ENCODE measurements around the gene MCFD2. TPM values are rescaled to one million over a fixed set of nuclear protein-coding genes. Genes with fewer than 3 reads are reported as not detected.

MCFD2 gene
- total RNA-seq, 4 donors from 2014 or later = 21.5 to 60.4 (median 49.2) TPM

GRCh38 chr2:46856336-46856735 lies 59.3 kb downstream of the MCFD2 start:
- Histone ChIP-seq H3K4me1 (peaks cover 0 to 16% (median 0%) of the 10 kb centered on the region in 4 donors), H3K27ac (peak overlapping the region in 2 of 4 donors; percentile 52 to 80), H3K4me3 (no peak overlapping the region), H3K27me3 (no peaks in the 10 kb centered on the region), H3K9me3 (no peaks in the 10 kb centered on the region), H3K36me3 (no peaks in the 10 kb centered on the region)
- TF ChIP-seq, protein P1, sequence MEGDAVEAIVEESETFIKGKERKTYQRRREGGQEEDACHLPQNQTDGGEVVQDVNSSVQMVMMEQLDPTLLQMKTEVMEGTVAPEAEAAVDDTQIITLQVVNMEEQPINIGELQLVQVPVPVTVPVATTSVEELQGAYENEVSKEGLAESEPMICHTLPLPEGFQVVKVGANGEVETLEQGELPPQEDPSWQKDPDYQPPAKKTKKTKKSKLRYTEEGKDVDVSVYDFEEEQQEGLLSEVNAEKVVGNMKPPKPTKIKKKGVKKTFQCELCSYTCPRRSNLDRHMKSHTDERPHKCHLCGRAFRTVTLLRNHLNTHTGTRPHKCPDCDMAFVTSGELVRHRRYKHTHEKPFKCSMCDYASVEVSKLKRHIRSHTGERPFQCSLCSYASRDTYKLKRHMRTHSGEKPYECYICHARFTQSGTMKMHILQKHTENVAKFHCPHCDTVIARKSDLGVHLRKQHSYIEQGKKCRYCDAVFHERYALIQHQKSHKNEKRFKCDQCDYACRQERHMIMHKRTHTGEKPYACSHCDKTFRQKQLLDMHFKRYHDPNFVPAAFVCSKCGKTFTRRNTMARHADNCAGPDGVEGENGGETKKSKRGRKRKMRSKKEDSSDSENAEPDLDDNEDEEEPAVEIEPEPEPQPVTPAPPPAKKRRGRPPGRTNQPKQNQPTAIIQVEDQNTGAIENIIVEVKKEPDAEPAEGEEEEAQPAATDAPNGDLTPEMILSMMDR (IDR thresholded peaks at IDR 0.05) = no peak
- no peak for TF ChIP-seq POLR2A (IDR thresholded peaks at IDR 0.05)
- DNase-seq = no peak

DNA sequence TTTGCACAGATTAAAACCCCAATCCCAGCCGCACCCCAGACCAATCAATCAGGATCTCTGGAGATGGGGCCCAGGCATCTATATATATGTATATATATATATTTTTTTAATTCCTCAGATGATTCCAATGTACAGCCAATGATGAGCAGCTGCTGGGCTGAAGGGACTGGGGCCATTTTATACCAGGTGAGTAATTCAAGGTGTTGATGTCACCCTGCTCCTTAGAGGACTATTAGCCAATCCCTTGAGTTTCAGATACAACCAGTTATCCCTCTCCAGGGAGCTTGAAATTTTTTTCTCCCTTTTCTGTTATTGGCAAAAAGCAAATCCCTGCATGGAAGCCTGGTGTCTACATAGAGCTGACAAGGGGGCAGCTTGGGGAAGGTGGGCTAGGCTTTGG lies 59.8 kb downstream of the MCFD2 start:
- Histone ChIP-seq H3K4me3 (no peak overlapping the region), H3K4me1 (peaks cover 0 to 18% (median 0%) of the 10 kb centered on the region in 4 donors), H3K36me3 (no peaks in the 10 kb centered on the region), H3K9me3 (no peaks in the 10 kb centered on the region), H3K27me3 (no peaks in the 10 kb centered on the region), H3K27ac (peak overlapping the region in 2 of 4 donors; percentile 52 to 80)
- no peak for DNase-seq
- no peak for TF ChIP-seq POLR2A (IDR thresholded peaks at IDR 0.05)
- TF ChIP-seq, protein P1 (IDR thresholded peaks at IDR 0.05) = no peak

- no peak overlapping the region for H3K4me3 ChIP-seq
- H3K9me3 ChIP-seq = no peaks in the 10 kb centered on the region
- no peak for TF ChIP-seq POLR2A (IDR thresholded peaks at IDR 0.05)
- TF ChIP-seq, protein P1 (IDR thresholded peaks at IDR 0.05) = no peak
- H3K27me3 ChIP-seq = no peaks in the 10 kb centered on the region
- H3K4me1 ChIP-seq = peaks cover 0 to 34% (median 8%) of the 10 kb centered on the region in 4 donors
- peak overlapping the region in 3 of 4 donors; percentile 44 to 80 (median 46) for H3K27ac ChIP-seq
- DNase-seq = no peak
- no peaks in the 10 kb centered on the region for H3K36me3 ChIP-seq
Observed at GRCh38 chr2:46854260-46854659, 61.3 kb downstream of the MCFD2 start.

DNA sequence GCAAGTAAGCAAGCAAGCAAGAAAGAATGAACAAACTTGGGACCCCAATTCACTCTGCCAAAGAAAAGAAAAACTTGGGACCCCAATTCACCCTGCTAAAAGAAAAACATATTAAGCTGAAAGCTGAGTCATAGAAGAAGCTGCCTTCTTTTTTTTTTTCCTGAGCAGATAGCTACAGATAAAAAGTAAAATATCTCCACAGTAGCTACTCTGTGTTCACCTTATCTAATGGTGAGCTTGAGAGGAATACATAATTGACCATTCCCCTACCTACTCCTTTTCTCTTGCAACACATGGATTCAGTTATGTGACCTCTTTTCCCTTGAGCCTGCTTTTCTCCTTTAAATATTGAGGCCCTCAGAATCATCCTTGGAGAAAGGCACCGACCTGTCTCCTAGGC lies 63.0 kb downstream of the MCFD2 start:
- no peak for DNase-seq
- H3K27ac ChIP-seq = no peak overlapping the region
- H3K36me3 ChIP-seq = no peaks in the 10 kb centered on the region
- no peak overlapping the region for H3K4me3 ChIP-seq
- no peaks in the 10 kb centered on the region for H3K27me3 ChIP-seq
- H3K4me1 ChIP-seq = peaks cover 0 to 40% (median 23%) of the 10 kb centered on the region in 4 donors
- no peak for TF ChIP-seq POLR2A (IDR thresholded peaks at IDR 0.05)
- TF ChIP-seq, protein P1 (IDR thresholded peaks at IDR 0.05) = no peak
- no peaks in the 10 kb centered on the region for H3K9me3 ChIP-seq

DNA sequence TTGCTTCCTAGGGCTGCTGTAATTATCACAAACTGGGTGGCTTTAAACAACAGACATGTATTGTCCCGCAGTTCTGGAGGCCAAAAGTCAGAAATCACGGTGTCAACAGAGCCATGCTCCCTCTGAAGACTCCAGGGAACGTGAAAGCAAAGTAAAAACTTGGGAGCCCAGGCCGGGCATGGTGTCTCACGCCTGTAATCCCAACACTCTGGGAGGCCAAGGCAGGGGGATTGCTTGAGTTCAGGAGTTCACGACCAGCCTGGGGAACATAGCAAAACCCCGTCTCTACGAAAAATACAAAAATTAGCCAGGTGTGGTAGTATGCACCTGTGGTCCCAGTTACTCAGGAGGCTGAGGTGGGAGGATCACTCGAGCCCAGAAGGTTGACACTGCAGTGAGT lies 63.5 kb downstream of the MCFD2 start:
- TF ChIP-seq POLR2A (IDR thresholded peaks at IDR 0.05) = no peak
- TF ChIP-seq, protein P1 (IDR thresholded peaks at IDR 0.05) = no peak
- no peak overlapping the region for H3K27ac ChIP-seq

More for the DNA sequence above, 63.5 kb downstream of the MCFD2 start:
- Histone ChIP-seq H3K4me1 (peaks cover 0 to 44% (median 25%) of the 10 kb centered on the region in 4 donors), H3K36me3 (no peaks in the 10 kb centered on the region), H3K9me3 (no peaks in the 10 kb centered on the region), H3K4me3 (no peak overlapping the region), H3K27me3 (no peaks in the 10 kb centered on the region)
- peak in 1 of 3 donors; percentile 3 for DNase-seq

Small RNA genes lying within 50 kb of the gene (small RNA-seq; reads per million reads assigned to genes)
- gene AC093732.2 = 0 reads per million in 2 donors

Other genes starting within 250 kb of the MCFD2 start
- 10 to 100 TPM; 15.1 to 35.5 (median 17.0) TPM for gene SOCS5, start 216.5 kb downstream of the MCFD2 start, total RNA-seq
- 100 to 1,000 TPM in 3 of 4 donors, 10 to 100 TPM in 1; 98.3 to 162 (median 122) TPM for gene TTC7A, start 25.4 kb upstream of the MCFD2 start, total RNA-seq
- gene STPG4, start 239.5 kb upstream of the MCFD2 start, total RNA-seq = 1 to 10 TPM in 2 of 4 donors, not detected in 2; 1.7 to 5.8 TPM